ENCODE measurements around the gene RAPGEFL1.
"Not testable (repeated sequence)": the region's sequence is repeated elsewhere in the genome, so short reads cannot be mapped to it uniquely, and the experiment has no call there.

Gene RAPGEFL1

GRCh38 chr17:40213914-40214313 is 36.6 kb downstream of the RAPGEFL1 start:
- not testable (repeated sequence) for DNase-seq

DNA sequence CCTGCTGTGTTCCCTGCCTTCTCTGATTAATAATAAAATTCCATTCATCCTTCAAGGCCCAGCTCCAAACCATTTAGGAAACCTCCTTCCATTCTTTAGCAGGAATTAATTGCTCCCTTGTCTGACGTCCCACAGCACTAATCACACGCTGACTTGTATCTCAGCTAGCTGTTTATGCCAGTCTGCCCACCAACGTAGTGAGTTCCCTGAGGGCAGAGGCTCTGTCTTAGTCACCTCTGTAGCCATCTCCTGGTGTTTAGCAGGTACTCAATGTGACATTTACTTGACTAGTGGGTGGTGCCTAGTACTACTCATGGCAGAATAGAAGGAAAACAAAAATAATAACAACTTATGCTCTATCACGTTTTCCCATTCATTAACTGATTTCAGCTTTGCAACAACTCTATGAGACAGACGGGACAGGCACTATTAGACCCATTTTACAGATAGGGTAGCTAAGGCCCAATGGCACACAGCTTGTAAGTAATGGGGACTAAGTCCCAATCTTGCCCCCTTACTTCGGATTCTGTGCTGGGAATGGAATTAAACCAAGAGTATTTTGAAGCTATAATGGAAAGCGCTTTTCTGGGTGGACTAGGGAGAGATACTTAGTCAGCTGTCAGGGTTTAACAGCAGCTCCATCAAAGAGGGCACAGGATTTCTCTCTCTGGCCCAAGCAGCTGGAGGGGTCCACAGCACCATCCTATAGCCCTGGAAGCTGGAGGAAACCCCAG is 40.9 kb downstream of the RAPGEFL1 start:
- no peak for DNase-seq

GRCh38 chr17:40218740-40219593 is 41.7 kb downstream of the RAPGEFL1 start, which contains the start of gene WIPF2:
TSS of gene WIPF2 (plus strand) at chr17:40219304. CDS start at chr17:40256460, 37,156 bp downstream.
- DNase-seq: peak; percentile 94 to 97

GRCh38 chr17:40219594-40220338 is 42.5 kb downstream of the RAPGEFL1 start:
- DNase-seq: peak; percentile 63 to 78

- DNase-seq: no peak
Observed at GRCh38 chr17:40224718-40225550, 47.7 kb downstream of the RAPGEFL1 start.

DNA sequence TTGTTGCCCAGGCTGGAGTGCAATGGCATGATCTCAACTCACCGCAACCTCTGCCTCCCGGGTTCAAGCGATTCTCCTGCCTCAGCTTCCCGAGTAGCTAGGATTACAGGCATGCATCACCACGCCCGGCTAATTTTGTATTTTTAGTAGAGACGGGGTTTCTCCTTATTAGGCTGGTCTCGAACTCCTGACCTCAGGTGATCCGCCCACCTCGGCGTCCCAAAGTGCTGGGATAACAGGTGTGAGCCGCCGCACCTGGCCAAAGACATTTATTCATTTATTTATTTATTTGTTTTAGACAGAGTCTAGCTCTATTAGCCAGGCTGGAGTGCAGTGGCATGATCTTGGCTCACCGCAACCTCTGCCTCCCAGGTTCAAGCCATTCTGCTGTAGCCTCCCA is 51.9 kb downstream of the RAPGEFL1 start:
- not testable (repeated sequence) for DNase-seq

- DNase-seq: no peak
Observed at GRCh38 chr17:40230670-40231069, 53.4 kb downstream of the RAPGEFL1 start.

DNA sequence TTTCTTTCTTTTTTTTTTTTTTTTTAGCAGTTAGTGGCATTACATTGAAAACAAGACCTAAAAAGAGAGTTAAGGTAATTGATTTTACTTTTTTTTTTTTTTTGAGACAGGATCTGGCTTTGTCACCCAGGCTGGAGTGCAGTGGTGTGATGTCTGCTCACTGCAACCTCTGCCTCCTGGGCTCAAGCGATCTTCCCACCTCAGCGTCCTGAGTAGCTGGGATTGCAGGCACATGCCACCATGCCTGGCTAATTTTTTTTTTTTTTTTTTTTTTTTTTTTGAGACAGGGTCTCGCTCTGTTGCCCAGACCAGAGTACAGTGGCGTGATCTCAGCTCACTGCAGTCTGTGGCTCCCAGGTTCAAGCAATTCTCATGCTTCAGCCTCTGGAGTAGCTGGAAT is 54.7 kb downstream of the RAPGEFL1 start:
- not testable (repeated sequence) for DNase-seq

DNA sequence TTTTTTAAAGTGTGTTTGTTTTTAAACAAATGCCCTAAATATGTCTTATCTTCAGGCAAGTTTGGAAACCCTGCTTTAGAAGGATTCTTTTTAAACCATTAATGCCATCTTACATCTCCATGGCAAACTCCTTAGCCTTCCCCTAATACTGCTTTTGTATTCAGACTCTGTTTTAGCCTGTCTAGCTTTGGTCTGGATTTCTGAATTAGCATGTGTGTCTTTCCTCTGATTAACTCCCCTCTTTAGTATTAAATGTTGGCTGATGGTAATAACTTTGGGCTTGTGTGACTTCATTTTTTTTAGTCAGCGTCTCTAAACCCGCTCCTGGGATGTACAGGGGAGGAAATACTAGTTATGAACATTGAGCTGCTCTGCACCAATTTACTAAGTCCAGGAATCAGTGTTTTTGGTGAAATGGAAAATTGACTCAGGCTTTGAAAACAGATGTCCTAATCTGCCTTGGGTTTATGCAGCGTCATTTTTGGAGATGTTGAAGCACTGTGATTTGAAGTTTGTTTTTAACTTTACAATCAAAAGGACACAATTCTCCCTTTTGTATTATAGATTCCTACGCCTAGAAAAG is 64.1 kb downstream of the RAPGEFL1 start:
- DNase-seq: no peak

GRCh38 chr17:40242774-40243173 is 65.5 kb downstream of the RAPGEFL1 start:
- DNase-seq: no peak

DNA sequence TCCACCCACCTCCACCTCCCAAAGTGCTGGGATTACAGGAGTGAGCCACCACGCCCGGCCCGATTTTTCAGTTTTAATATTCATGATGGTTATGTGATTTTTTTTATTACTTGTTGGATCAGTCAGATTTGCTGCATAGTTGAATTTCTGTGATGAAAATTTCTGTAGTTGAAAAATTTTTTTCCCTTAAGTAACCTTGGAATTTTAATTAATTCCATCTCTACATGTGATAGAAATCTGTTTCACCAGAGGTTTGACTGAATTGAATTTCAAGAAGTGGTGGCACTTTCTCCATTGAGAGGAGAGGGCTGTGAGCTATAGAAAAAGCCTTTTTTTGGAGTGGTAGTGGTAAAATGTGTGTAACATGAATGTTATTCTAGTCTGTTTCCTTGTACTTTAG is 66.5 kb downstream of the RAPGEFL1 start:
- no peak for DNase-seq

- no peak for DNase-seq
Observed at GRCh38 chr17:40244255-40244654, 67.0 kb downstream of the RAPGEFL1 start.
